Measurements from ENCODE around the gene CDKN2AIPNL. TPM values are rescaled to one million over a fixed set of nuclear protein-coding genes. Genes with fewer than 3 reads are reported as not detected.

Gene CDKN2AIPNL
- total RNA-seq, 3 donors from 2014 or later, result 16.2 to 20.8 (median 19.7) TPM

DNA sequence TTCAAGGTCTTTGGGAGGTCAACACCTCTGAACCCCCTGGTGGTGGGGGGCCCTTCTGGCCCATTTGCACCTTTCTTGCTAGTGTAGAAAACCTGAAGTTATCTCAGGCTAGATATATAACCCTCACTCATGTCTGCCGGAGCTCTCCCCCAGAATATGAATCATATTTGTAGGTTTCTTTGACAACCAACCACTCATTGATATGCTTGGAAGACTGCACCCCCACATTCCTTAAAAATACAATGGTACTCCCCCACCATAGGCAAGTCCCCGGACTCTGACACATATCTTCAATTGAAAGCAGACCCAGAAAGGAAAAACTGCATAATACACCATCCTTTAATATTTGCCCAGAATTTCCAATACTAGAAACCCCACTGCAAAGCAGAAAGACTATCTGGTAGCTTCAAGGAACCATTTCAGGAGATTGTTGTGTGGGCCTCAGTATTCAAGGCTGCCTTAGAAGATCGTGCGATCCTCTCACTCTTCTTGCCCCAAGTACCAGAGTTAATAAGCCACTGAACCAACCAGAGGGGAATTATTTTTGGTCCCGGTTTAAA is 41.3 kb downstream of the CDKN2AIPNL start:
- intact Hi-C loops (cut with DNase I; ENCODE audit: low total_unique reads), result no loop called here

DNA sequence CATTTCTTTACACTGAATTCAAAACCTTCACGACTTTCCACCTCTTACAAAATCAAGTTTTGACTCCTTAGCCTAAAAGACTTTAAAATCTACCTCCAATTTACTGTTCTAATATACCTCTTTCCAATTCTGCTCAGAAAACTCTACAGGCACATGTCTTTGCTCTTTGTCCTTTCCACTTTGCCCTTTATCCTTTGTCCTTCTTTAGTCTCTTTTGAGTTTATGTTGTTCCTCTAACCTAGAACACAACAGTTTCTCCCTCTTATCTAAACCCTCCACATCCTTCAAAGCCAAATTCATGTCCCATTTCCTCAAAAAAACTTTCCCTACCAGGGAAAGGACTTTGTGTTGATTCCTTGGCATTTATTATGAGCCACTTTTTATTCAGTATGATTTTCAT is 46.1 kb downstream of the CDKN2AIPNL start:
- no peak overlapping the region for H3K27ac ChIP-seq
- intact Hi-C loops (cut with DNase I; ENCODE audit: low total_unique reads), result no loop called here
- TF ChIP-seq POLR2A (IDR thresholded peaks at IDR 0.05), result no peak
- TF ChIP-seq CTCF (IDR thresholded peaks at IDR 0.05), result no peak
- no peak for TF ChIP-seq POLR2AphosphoS5 (IDR thresholded peaks at IDR 0.05)
- DNase-seq (ENCODE audit: low spot score in 2 of 2), result no peak
- no peaks in the 10 kb centered on the region for H3K27me3 ChIP-seq
- no peak overlapping the region for H3K4me3 ChIP-seq
- H3K4me1 ChIP-seq, result peaks cover 0 to 6% of the 10 kb centered on the region in 2 donors
- no peaks in the 10 kb centered on the region for H3K36me3 ChIP-seq
- H3K9me3 ChIP-seq, result no peaks in the 10 kb centered on the region

More for the DNA sequence above, 41.3 kb downstream of the CDKN2AIPNL start:
- TF ChIP-seq POLR2AphosphoS5 (IDR thresholded peaks at IDR 0.05) (no peak), CTCF (IDR thresholded peaks at IDR 0.05) (no peak), POLR2A (IDR thresholded peaks at IDR 0.05) (no peak)
- DNase-seq (ENCODE audit: low spot score in 2 of 2), result no peak
- Histone ChIP-seq H3K4me1 (peaks cover 0 to 6% of the 10 kb centered on the region in 2 donors), H3K27ac (peak overlapping the region; percentile 99), H3K36me3 (no peaks in the 10 kb centered on the region), H3K27me3 (no peaks in the 10 kb centered on the region), H3K4me3 (peak overlapping the region; percentile 97 to 100 (median 98)), H3K9me3 (no peaks in the 10 kb centered on the region)

GRCh38 chr5:134355681-134356080 is 56.0 kb downstream of the CDKN2AIPNL start:
- no peaks in the 10 kb centered on the region for H3K9me3 ChIP-seq
- H3K36me3 ChIP-seq, result no peaks in the 10 kb centered on the region
- intact Hi-C loops (cut with DNase I; ENCODE audit: low total_unique reads), result no loop called here
- no peak for TF ChIP-seq CTCF (IDR thresholded peaks at IDR 0.05)
- no peak for TF ChIP-seq POLR2AphosphoS5 (IDR thresholded peaks at IDR 0.05)
- TF ChIP-seq POLR2A (IDR thresholded peaks at IDR 0.05), result no peak
- H3K4me3 ChIP-seq, result no peak overlapping the region
- no peak overlapping the region for H3K27ac ChIP-seq
- H3K4me1 ChIP-seq, result no peaks in the 10 kb centered on the region
- no peaks in the 10 kb centered on the region for H3K27me3 ChIP-seq
- DNase-seq (ENCODE audit: low spot score in 2 of 2), result no peak

Other genes starting within 250 kb of the CDKN2AIPNL start
- 100 to 1,000 TPM; 158 to 291 (median 259) TPM for gene SKP1, start 234.9 kb downstream of the CDKN2AIPNL start, total RNA-seq
- gene PPP2CA, start 185.8 kb downstream of the CDKN2AIPNL start, total RNA-seq, result 100 to 1,000 TPM; 101 to 152 (median 121) TPM
- 1 to 10 TPM; 1.3 to 2.3 (median 1.4) TPM for gene CDKL3, start 44.7 kb downstream of the CDKN2AIPNL start, total RNA-seq
- 10 to 100 TPM; 54.6 to 76.7 (median 72.2) TPM for gene UBE2B, start 40.3 kb downstream of the CDKN2AIPNL start, total RNA-seq
- 10 to 100 TPM; 39.0 to 66.0 (median 61.4) TPM for gene JADE2, start 113.8 kb upstream of the CDKN2AIPNL start, total RNA-seq
- gene SAR1B, start 220.9 kb upstream of the CDKN2AIPNL start, total RNA-seq, result 10 to 100 TPM; 31.2 to 46.8 (median 42.6) TPM
- 10 to 100 TPM; 15.0 to 25.0 (median 21.6) TPM for gene SEC24A, start 236.9 kb upstream of the CDKN2AIPNL start, total RNA-seq